ENCODE data around the gene PUS3.

DNA sequence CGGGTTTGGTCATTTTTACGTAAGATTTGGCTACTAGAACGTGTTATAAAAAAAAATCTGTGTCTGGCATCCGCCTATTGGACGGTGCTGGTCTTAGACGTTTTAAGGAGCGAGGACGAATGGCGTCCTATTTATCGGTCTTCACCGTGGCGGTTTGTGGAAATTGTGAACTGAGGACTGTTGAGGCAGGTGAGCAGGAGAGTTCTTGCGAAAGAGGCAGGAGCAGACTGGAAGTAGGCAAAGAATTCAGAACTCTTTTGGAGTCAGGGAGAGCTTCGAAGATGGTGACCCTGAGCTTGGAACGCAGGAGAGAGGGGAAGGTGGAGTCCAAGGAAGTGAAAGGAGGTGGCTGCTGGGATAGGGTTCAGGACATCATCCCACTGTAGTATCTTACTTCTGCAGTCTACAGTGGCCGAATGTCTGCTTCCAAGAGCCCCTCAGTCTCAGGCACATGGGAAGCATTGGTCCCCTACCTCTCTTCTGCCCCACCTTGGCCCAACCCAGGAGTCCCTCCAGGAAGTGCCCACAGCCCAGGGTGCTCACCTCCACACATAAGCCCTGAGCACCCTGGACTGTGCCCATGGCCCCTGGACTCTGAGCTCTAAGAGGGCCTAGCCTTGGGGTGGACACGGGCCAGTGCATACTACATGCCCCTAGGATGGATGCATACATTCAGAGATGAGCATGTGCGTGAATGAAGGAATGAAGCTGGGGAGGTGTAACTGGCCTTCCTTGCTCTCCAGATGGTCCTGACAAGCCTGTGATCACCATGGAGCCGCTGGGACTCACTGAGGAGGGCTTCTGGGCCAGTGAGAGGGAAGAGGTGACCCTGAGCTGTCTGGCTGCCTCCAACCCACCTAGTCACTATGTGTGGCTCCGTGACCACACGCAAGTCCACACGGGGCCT, 46.5 kb upstream of the PUS3 start:
- TF ChIP-seq CTCF (IDR thresholded peaks at IDR 0.05; ENCODE audit: insufficient read depth, low read depth, low read length) = no peak
- no peak for TF ChIP-seq EZH2 (IDR thresholded peaks at IDR 0.05; ENCODE audit: insufficient read depth, low read length)

Data from astrocyte (in vitro differentiated cells and primary cell).